Activated naive CD4-positive, alpha-beta T cell treated with anti-CD3 and anti-CD28 coated beads, Interleukin-2, amount 50 U/mL, for 16 hours (primary cell): ENCODE measurements around the gene MOV10L1.

Experiments used
- DNase-seq: peaks from one replicate; pipeline ENCODE4 v3.0.0-alpha.2; 2020

The MOV10L1 gene

DNA sequence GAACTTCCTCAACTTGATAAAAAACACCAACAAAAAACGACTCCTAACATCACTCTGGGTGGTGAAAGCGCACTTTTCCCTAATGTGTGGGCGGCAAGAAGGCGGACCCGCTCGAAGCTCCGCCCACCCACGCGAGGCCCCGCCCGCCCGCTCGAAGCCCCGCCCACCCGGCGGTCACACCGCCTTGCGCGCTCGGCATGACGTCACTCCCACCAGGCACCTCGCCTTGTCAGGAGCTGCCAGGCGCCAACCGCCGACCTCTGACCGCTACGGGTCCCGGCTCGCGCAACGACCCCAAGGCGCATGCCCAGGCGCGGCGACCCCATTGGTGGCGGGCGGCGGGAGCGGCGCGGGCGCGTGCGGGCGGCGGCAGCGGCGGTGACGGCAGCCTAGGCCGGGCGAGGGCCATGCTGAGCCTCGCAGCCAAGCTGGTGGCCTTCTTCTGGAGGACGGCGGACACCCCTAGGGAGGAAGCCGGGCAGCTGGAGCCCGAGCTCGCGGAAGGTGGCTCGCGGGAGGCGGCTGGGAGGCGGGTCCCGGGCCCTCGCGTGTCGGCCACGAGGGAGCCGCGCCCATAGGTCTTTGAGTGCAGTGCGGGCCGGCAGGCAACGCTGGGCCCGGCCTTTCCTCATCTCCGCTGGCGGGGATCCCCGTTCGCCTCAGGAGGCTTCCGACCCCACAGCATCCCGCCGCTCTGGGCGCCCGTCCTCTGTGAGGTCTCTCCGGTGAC, at the start of gene MOV10L1:
Gene MOV10L1, plus strand, starts transcription at position 325 of the 730 bp plus-strand sequence. Its CDS starts 83 bp downstream, at position 408.
- no peak for DNase-seq

DNA sequence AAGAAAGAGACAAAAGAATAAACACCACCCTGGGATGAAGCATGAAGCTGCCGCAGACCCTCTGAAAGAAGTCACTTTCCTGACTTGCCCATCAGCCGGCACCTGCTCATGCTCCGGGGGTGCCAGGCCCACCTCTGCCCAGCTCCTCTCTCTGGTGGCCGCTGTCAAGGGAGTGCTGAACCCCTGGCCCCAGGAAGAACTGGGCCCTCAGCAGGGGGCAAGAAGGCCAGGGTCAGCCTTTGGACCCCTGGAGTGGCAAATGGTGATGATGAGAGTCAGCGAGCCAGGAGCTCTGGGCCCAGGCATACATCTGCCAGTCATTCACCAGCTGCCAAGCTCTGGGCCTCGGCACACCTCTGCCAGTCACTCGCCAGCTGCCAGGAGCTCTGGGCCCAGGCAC, 49.1 kb upstream of the MOV10L1 start:
- no peak for DNase-seq

DNA sequence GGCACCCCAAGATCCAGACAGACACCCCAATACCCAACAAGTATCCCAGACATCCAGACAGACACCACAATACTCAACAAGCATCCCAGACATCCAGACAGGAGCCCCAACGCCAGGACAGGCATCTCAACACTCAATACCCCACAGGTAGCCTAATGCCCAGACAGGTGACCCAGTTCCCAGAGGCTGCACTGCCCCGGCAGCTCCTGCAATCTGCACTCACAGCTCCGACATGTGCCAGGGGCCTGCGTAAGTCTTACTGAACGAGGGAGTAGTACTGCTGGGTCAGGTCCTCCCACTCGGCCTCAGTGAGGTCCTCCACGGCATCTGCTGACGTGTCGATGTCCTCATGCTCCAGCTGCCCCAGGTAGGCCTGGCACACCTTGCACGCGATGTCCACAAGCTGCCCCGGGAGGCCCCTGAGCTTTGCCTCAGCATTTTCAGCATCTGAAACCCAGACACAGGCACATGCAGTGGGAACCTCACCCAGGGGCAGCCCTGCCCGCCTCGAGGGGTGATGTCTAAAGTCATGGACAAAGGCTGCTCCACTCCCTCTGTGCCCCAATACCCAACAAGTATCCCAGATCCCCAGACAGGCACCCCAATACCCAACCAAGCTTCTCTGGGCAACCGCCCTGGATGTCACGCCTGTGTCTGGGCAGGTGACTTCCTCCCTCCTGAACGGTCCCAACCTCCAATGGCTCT, 48.3 kb upstream of the MOV10L1 start:
- no peak for DNase-seq

DNA sequence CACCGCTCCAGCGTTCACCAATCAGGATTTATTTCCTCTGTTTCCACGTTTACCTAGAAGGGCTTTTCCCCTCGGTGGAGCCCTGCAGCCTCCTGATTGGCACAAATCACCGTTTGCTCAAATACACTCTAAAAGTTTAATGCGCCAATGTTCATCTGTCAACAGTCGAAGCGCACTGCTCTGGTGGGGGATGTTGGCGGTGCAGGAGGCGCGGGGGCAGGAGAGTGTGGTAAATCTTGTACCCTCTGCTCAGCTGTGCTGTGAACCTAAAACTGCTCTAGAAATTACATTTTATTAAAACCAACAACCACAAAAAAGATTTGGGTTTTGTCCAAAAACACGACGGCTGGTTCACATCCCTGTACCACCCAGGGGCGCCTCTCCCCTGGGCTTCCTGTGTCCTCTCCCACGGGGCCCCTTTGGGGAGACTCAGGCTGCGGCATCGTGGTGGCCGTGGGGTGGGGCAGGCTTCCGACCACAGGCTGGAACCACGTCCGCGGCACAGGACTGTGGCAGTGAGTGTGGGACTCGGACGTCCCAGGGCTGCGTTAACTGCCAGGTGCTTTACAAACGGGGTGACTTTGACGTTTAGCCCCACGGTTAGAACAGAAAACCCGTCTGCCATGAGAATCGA, 45.2 kb upstream of the MOV10L1 start:
- no peak for DNase-seq

DNA sequence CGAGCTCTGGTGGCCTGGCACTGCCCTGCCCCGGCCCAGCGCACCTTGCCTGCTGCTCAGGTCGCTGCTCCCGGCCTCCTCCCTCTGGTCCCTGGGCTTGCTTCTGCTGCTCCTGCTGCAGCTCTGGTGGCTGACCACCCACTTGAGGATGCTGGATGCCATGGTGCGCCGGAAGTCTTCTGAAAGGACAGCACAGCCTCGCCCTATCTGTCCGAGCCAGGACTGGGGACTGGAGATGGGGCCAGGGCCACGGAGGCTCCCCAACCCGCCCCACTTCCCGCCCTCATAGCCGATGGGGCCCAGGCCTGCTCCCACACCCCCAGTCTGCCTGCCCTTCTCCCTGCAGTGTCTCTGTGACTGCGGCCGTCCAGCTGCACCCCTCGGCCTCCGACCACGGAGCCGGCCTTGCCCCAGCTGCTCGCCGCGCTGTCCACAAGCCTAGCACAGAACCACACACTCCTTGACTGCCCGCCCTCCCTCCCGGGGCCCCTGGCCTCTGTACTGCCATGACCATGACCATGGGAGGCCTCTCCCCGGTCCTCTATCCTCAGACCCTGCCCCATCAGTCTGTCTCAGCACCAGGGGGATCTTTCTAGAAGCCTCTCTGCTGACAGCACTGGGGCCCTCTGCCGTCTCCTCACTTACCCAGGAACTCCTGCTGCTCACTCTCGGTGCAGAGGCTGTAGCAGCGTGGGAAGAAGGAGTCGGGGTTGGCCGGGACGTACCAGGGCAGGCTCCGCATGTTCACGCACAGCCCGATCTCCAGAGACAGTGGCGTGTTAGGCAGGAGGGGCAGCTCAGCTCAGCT, 44.4 kb upstream of the MOV10L1 start:
- no peak for DNase-seq

DNA sequence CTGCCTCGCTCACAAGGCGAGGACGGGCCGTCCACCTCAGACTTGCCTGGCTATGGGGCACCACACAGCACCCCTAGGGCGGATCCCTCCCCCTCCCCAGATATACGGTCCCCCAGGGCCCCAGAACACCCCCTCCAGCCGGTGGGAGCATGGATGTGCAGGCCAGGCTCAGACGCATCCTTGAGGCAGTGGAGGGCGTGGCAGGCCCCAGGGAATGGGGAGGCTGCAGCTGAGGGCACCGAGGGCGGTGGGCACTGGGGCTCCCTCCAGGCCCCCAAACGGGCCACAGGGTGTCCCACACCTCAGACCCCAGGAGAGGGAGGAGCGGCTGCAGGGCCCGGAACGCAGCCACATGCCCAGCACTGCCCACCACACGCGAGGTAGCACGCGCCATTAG, 43.8 kb upstream of the MOV10L1 start:
- no peak for DNase-seq

DNA sequence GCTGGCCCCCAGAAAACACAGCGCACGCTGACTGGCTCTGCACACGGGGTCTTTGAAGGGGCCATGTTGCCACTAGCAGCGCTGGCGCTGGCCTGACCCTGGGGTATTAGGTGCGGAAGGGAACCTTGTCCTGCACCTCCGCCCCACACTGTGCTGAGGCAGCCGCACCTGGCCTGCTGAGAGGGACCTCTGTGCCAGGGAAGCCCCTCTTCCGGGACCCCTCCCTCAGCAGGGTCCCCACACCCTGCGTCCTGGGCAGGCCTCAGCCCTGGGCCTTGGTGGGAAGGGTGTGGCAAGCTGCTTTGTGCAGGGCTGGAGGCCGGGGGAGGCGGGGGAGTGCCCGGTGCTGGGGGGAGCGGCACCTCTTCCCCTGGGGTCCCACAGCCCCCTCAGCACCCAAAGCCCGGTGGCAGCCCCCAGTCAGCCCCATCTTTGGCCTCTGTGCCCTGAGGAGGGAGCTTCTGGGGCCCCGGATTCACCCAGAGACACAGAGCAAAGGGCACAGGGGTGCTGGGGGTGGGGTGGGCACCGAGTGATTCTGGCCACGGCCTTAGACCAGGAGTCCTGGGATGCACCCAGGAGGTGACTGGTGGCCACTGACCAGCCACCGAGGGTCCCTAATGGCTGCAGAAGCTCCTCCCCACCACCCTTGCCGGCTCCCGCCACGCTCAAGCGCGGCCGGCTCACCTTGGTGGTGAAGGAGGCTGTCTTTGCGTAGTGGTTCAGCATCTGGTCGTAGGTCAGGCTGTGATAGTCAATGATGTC, 43.1 kb upstream of the MOV10L1 start:
- DNase-seq = no peak

DNA sequence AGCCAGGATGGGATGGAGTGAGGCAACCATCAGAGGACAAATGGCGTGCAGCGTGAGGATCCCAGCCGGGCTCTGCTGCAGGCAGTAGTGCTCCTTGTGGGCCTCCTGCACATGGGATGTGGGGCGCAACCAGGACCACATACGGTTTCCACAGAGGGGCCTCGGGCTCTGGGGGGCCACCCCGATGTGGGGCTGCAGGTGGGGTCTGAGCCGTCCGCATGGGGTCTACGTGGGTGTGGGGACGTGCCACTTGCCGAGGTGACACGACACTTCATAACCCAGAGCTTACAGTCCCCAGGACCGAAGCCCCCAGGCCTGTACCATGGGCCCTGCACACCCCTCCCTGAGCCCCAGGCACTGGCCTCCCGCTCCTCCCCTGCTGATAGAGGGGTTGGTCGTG, 42.5 kb upstream of the MOV10L1 start:
- no peak for DNase-seq

DNA sequence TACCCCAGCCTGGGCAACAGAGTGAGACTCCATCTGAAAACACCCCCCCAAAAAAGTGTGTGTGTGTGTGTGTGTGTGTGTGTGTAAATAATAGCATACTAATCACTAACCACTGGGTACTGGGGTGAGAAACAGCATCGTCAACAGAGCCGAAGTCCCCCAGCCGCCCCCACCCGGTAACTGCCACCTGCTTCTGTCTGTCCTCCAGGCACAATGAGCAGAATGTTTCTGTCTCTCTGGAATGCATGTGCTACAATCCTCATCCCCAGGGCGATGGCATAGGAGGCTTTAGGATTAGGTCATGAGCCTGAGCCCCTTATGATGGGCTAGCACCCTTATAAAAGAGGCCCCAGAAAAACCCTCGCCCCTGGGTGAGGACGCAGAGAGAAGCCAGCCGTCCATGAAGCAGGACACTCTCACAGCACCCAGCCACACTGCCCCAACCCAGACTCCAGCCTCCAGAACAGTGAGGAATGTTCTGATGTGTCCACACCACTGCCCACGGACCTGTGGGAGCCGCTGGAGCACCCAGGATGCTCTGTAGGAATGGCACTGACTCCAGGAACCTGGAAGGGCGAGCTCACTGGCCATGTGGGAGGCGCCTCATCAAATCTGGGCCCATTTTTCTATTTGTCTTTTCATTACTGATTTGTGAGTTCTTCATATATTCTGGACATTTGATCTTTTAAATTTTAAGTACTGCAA, 41.6 kb upstream of the MOV10L1 start:
- no peak for DNase-seq

DNA sequence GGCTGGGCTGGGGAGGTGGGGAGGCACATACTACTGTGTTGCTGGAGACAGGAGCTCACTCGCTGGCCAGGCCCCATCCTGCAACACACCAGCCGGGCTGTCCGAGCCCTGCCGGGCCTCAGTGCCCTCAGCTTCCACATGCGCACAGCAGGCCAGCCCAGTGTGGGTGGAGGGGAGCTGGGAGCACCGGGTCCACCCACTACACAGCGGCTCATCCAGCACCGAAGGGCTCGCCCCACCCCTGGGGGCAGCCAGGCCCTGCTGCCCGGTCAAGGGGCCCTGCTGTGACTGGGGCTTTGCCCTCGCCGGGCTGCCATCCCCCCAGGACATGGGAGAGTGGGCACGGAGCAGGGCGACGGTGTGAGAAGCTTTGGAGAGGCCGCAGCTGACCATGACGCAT, 41.0 kb upstream of the MOV10L1 start:
- DNase-seq = no peak

DNA sequence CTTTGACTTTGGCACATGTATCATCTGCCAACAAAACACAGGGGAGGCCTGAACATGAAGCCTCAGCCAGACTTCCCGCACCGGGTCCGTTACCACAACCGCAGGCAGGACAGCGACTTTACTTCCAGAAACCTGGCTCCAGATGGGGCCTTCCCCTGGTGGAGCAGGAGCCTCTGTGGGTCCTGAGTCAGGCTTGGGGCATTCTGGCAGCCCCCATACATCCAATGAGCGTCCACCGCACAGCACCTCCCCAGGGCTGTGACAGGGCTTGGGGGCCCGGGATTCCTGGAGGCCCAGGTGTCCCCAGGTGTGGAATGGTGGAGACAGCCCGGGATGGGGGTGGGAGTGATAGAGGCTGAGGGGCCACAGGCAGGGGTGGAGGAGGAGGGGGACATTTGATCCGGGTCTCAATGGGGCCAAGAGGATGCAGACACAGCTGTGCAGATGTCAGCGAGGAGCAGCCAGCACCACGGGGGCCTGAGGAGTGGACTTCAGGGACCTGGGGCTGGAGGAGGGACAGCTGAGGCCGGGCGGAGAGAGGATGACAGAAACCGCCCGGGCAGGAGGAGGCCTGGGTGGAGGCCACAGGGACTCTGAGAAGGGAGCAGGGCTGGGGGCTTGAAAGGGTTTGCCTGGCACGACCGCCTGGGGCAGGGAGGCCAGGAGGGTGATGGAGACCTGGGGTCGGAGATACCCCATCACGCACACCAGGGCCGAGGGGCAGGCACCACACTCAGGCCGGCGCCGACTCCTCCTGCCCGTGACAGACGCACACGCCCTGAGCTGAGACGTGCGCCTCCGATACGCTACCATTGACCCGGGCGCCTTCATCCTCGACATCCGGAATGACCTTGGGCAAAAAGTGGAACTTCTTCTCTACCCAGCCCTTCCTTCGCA, 40.3 kb upstream of the MOV10L1 start:
- DNase-seq = no peak

DNA sequence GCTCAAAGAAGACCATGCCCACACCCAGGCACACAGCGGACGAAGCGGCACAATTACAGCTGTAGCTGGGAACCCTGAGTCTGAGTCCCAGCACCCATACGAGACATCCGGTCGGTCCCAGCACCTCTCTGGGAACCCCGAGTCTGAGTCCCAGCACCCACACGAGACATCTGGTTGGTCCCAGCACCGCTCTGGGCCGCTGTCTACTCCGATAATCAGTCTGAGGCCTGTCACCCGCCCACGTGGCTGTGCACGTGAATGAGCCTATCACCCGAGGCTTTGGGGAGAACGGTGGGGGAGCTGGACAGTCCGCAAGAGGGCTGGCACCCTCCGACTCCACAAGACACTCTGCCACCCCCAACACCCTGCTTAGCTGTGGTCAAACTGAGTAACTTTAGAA, 37.9 kb upstream of the MOV10L1 start:
- no peak for DNase-seq

DNA sequence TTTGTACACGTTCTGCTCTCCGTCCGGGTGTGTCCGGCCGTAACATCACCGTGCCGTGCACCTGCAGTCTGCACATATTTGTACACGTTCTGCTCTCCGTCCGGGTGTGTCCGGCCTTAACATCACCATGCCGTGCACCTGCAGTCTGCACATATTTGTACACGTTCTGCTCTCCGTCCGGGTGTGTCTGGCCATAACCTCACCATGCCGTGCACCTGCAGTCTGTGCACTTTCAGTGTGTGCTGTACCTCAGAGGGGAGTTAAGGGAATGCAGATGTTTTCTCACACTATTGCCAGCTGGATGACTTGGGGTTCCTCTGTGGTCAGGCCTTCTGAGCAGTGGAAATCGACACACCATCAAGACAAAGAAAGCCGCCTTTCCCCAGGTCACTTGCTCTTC, 35.9 kb upstream of the MOV10L1 start:
- no peak for DNase-seq

DNA sequence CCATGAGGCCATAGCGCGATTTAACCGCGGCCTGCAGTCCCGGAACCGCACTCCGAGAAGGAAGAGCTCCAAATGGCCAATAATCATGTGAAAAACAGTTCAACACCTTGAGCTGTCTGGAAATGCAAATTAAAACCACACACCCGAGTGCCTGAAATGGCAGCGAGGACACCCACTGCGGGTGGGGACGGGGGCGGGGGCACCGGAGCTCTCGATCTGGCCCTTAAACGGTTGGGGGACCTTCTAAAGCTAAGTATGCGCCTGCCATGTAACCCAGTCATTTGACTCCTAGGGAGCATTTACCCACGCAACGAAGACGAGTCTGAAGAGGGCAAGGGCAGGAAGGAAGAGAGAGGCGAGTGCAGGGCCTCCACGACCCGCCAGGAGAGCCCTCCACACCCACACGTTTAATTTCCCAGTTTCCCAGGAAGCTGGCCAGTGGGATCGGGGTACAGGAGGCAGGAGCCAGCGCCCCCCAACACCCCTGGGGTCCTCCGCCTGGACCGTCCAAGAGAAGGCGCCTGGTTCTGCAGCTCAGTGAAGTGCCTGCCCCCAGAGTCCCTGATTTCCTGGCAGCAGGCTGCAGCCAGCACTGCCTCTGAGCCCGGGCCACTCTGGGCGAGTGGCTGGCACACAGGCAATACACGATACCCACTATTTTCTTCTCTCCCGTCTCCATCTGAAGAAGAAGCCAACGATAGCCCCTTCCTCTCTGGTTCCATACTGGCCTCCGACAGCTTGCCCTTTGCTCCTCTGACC, 33.4 kb upstream of the MOV10L1 start:
- no peak for DNase-seq

DNA sequence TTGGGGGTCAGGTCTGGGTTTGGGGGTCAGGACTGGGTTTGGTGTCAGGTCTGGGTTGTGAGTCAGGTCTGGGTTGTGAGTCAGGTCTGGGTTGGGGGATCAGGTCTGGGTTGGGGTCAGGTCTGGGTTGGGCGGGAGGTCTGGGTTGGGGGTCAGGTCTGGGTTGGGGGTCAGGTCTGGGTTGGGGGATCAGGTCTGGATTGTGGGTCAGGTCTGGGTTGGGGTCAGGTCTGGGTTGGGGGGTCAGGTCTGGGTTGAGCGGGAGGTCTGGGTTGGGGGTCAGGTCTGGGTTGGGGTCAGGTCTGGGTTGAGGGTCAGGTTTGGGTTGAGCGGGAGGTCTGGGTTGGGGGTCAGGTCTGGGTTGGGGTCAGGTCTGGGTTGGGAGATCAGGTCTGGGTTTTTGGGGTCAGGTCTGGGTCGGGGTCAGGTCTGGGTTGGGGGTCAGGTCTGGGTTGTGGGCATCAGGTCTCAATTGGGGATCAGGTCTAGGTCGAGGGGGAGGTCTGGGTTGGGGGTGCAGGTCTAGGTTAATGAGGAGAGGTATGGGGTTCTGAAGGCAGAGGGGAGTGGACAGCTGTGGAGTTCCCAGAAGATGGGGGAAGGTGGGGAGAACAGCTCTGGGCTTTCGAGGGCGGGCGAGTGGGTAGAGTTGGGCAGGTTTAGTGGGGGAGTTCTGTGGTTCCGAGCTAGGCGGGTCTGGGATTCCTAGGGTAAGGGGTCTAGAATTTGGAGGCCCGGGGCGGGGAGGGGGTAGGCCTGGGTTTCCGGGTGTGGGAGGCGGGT, 32.3 kb upstream of the MOV10L1 start:
- DNase-seq = no peak

DNA sequence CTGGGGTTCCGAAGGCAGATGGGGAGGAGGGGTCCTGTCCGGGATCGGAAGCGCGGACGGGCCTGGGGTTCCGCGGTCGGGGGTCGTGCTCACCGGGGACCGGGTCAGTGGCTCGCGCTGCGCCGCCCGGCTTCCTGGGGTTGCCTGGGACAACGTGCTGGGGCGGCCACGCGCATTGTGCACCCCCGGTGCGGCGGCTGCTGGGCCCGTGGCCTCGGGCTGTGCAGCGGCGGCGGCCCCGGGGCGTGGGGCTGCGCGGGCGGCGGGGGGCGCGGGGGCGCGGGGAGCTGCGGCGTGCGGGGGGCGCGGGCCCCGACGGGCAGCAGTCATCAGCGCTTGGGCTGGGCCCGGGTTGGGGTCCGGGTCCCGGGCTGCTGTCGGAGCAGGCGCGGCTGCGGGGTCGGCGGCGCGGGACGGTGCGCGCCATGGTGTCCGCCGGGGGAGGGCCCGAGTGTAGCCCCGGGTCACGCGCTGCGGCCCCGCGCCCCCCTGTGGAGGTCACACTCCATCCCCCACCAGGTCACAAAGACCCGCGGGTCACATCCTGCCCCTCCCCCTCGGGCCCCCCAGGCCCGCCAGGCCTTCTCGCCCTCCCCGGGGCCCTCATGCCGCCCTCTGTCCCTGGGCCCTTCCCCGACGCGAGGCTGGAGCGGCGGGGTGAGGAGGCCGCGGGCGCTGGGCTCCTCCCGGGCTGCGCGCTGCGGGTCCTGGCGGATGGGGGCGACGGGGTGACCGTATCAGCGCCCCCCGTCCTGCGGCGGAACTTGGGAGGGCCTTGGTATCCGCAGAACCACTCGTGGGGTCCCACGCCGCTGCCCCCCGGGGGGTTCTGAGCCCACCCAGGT, 31.5 kb upstream of the MOV10L1 start, which contains the start of gene TTLL8:
Gene TTLL8, minus strand, starts transcription at position 238 of the 845 bp plus-strand sequence.
- DNase-seq = no peak

DNA sequence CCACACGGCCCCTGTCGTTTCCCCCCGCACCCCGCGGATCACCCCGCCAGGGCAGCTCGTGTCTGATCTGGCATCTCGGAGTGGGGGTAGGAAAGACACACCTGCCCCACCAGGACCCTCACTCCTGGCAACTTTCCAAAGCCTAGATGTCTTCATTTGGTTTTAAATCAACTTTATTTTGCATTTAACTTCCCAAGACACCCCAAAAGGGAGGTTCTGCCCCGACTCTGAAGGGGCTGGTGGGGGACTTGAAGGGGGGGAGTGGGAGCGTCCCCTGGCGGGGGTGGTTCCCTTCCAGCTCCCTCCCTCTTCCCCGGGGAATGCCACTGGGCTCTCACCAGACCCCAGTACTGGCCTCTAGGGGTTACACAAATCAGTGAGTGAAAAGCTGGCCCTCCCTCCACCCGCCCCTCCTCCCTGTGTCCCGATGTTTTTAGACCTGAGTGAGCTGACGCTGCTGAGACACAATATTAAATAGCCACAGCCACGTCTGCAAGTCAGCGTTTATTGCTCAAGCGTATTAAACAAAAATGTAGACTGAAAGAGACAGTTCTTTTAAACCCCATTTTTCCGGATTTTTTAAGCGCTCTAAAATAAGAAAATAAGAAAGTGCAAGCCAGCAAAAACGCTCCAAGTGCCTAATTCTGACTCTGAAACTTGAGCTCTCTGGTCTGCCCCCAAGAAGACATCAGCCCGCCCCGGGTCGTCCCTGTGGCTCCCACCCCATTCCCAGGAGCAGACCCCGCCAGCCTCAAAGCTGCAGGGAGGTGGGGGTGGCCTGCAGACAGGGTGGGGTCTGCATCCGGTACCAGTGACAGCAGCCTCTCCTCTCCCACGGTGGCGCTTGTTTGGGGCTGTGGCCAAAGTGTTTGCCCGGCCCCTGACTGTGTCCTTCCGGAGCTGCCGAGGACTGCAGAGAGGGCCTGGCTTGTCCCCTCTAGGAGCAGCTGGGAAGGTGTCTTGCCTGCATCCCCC, 30.6 kb upstream of the MOV10L1 start:
- DNase-seq = no peak
